Bronchial epithelial cell (primary cell): Measurements from ENCODE around the gene GALNT14. TPM values are rescaled to one million over a fixed set of nuclear protein-coding genes. Genes with fewer than 3 reads are reported as not detected.

Source experiments
- DNase-seq: peaks from one replicate; pipeline ENCODE4 v3.0.0-alpha.2; 2010; ENCODE audit warnings: low read depth
- FAIRE-seq: peaks from 2 replicates; lab custom pipeline; 2011; peaks lifted over from hg19 to GRCh38; lab: Jason Lieb, UNC
- H3K27me3 ChIP-seq: 2 replicates; pipeline ENCODE4 v1.5.1; 2011; ENCODE audit warnings: low read length; ENCODE audit not compliant: control insufficient read depth, insufficient read depth
- H3K36me3 ChIP-seq: 2 replicates; pipeline ENCODE4 v1.5.1; 2011; ENCODE audit warnings: low read length; ENCODE audit not compliant: control insufficient read depth, insufficient read depth
- H3K4me3 ChIP-seq: 2 replicates; pipeline ENCODE4 v1.5.1; 2011; ENCODE audit warnings: mild to moderate bottlenecking, low read depth, low read length, control low read depth
- CTCF ChIP-seq: IDR thresholded peaks from 2 replicates; pipeline ENCODE4 v1.5.1; 2011; ENCODE audit warnings: mild to moderate bottlenecking, moderate library complexity, low read length, control low read depth, inconsistent platforms; ENCODE audit not compliant: insufficient read depth, severe bottlenecking
- total RNA-seq: library from RNA; depleted of rRNA; stranded (reverse); fragments of >200 nt; gene quantifications from 2 replicates; pipeline ENCODE4 v1.2.1, GENCODE V29; 2014

GALNT14 gene
- total RNA-seq, 1 donor from 2014 or later, result 12.4 TPM

- no peak for TF ChIP-seq CTCF
- Histone ChIP-seq H3K4me3 (no peak overlapping the region), H3K27me3 (no peaks in the 10 kb centered on the region), H3K36me3 (no peaks in the 10 kb centered on the region)
- FAIRE-seq, result no peak
- DNase-seq, result no peak
Measured at GRCh38 chr2:31038385-31038784, 99.9 kb downstream of the GALNT14 start.

GRCh38 chr2:31037058-31037457 lies 101.2 kb downstream of the GALNT14 start:
- FAIRE-seq, result no peak
- no peaks in the 10 kb centered on the region for H3K36me3 ChIP-seq
- DNase-seq, result no peak
- TF ChIP-seq CTCF, result no peak
- no peak overlapping the region for H3K4me3 ChIP-seq
- no peaks in the 10 kb centered on the region for H3K27me3 ChIP-seq

GRCh38 chr2:31033032-31033431 lies 105.2 kb downstream of the GALNT14 start:
- FAIRE-seq (no peak), DNase-seq (no peak)
- no peaks in the 10 kb centered on the region for H3K27me3 ChIP-seq
- H3K4me3 ChIP-seq, result no peak overlapping the region
- no peak for TF ChIP-seq CTCF
- no peaks in the 10 kb centered on the region for H3K36me3 ChIP-seq

GRCh38 chr2:31032475-31032874 lies 105.8 kb downstream of the GALNT14 start:
- Histone ChIP-seq H3K36me3 (no peaks in the 10 kb centered on the region), H3K4me3 (no peak overlapping the region), H3K27me3 (no peaks in the 10 kb centered on the region)
- TF ChIP-seq CTCF, result no peak
- no peak for FAIRE-seq
- no peak for DNase-seq

GRCh38 chr2:31031132-31031706 lies 107.0 kb downstream of the GALNT14 start:
- no peak for DNase-seq
- FAIRE-seq, result no peak
- H3K27me3 ChIP-seq, result no peaks in the 10 kb centered on the region
- H3K4me3 ChIP-seq, result no peak overlapping the region
- no peaks in the 10 kb centered on the region for H3K36me3 ChIP-seq
- TF ChIP-seq CTCF, result no peak

- Histone ChIP-seq H3K36me3 (no peaks in the 10 kb centered on the region), H3K27me3 (no peaks in the 10 kb centered on the region), H3K4me3 (no peak overlapping the region)
- FAIRE-seq (no peak), DNase-seq (no peak)
- TF ChIP-seq CTCF, result no peak
Measured at GRCh38 chr2:31028417-31028816, 109.8 kb downstream of the GALNT14 start.
